ENCODE results near the gene SLC35F6. TPM values are rescaled to one million over a fixed set of nuclear protein-coding genes. Genes with fewer than 3 reads are reported as not detected.

The SLC35F6 gene
- total RNA-seq, 1 donor: 80.8 TPM

DNA sequence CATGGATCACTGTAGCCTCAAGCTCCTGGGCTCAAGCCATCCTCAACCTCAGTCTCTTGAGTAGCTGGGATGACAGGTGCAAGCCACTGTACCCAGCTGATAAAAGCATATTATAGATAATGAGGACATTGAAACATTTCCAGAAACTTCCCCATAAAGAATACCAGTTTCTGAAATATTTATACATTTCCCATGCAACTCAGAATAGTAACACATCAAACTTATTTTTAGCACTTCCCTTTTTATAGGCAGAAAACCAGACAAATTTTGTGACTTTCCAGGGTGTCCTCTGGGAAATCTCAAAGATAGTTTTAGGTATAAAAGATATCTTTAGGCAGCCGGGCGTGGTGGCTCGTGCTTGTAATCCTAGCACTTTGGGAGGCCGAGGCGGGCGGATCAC, 58.8 kb downstream of the SLC35F6 start:
- DNase-seq (ENCODE audit: low read depth): no peak

More for the DNA sequence above, 58.8 kb downstream of the SLC35F6 start:
- no peak for TF ChIP-seq CTCF (IDR thresholded peaks at IDR 0.05; ENCODE audit: insufficient read depth, low read length)
- H3K4me3 ChIP-seq (ENCODE audit: low read depth, low read length): no peak overlapping the region

Other genes starting within 250 kb of the SLC35F6 start
- gene CIB4, start 122.9 kb upstream of the SLC35F6 start, total RNA-seq (ENCODE audit: low replicate concordance): not detected in 2 replicates
- 2.3 TPM in 1 of 2 replicates, not detected in the other for gene KCNK3, start 71.6 kb upstream of the SLC35F6 start, total RNA-seq (ENCODE audit: low replicate concordance)
- 9.2 TPM in 1 of 2 replicates, not detected in the other for gene CENPA, start 21.8 kb downstream of the SLC35F6 start, total RNA-seq (ENCODE audit: low replicate concordance)
- gene DPYSL5, start 83.8 kb downstream of the SLC35F6 start, total RNA-seq (ENCODE audit: low replicate concordance): not detected in 2 replicates
- gene MAPRE3, start 206.4 kb downstream of the SLC35F6 start, total RNA-seq (ENCODE audit: low replicate concordance): 5.3 and 7.2 TPM in 2 replicates

Measured in fibroblast of the aortic adventitia (primary cell).